ENCODE measurements around the gene CLEC20A.

The CLEC20A gene

GRCh38 chr1:178500091-178500770, 3.5 kb upstream of the CLEC20A start:
- no peak for DNase-seq (ENCODE audit: low read depth)

- DNase-seq (ENCODE audit: low read depth): no peak
These were observed 2.3 kb upstream of the CLEC20A start for GRCh38 chr1:178498896-178499675.

- DNase-seq (ENCODE audit: low read depth): no peak
These were observed 1.2 kb upstream of the CLEC20A start for GRCh38 chr1:178497903-178498478.

GRCh38 chr1:178495741-178496409, 889 bp downstream of the CLEC20A start:
- DNase-seq (ENCODE audit: low read depth): no peak

- no peak for DNase-seq (ENCODE audit: low read depth)
These were observed 1.6 kb downstream of the CLEC20A start for GRCh38 chr1:178495158-178495557.

GRCh38 chr1:178494569-178494971, 2.2 kb downstream of the CLEC20A start:
- no peak for DNase-seq (ENCODE audit: low read depth)

- no peak for DNase-seq (ENCODE audit: low read depth)
These were observed 3.4 kb downstream of the CLEC20A start for GRCh38 chr1:178493301-178493741.

GRCh38 chr1:178492341-178492740, 4.4 kb downstream of the CLEC20A start:
- no peak for DNase-seq (ENCODE audit: low read depth)

GRCh38 chr1:178491721-178492120, 5.0 kb downstream of the CLEC20A start:
- DNase-seq (ENCODE audit: low read depth): no peak

- no peak for DNase-seq (ENCODE audit: low read depth)
These were observed 5.8 kb downstream of the CLEC20A start for GRCh38 chr1:178490967-178491366.

- DNase-seq (ENCODE audit: low read depth): no peak
These were observed 6.6 kb downstream of the CLEC20A start for GRCh38 chr1:178490136-178490535.

GRCh38 chr1:178489399-178489798, 7.4 kb downstream of the CLEC20A start:
- DNase-seq (ENCODE audit: low read depth): no peak

GRCh38 chr1:178488393-178488792, 8.4 kb downstream of the CLEC20A start:
- DNase-seq (ENCODE audit: low read depth): no peak

- DNase-seq (ENCODE audit: low read depth): no peak
These were observed 9.6 kb downstream of the CLEC20A start for GRCh38 chr1:178487070-178487615.

GRCh38 chr1:178486100-178487069, 10.4 kb downstream of the CLEC20A start:
- no peak for DNase-seq (ENCODE audit: low read depth)

- DNase-seq (ENCODE audit: low read depth): no peak
These were observed 11.2 kb downstream of the CLEC20A start for GRCh38 chr1:178485541-178485981.

- DNase-seq (ENCODE audit: low read depth): no peak
These were observed 12.0 kb downstream of the CLEC20A start for GRCh38 chr1:178484698-178485225.

GRCh38 chr1:178483251-178483957, 13.4 kb downstream of the CLEC20A start:
- DNase-seq (ENCODE audit: low read depth): no peak

GRCh38 chr1:178477841-178478240, 18.9 kb downstream of the CLEC20A start:
- no peak for DNase-seq (ENCODE audit: low read depth)

GRCh38 chr1:178477373-178477772, 19.4 kb downstream of the CLEC20A start:
- DNase-seq (ENCODE audit: low read depth): no peak

Data from GM04504 (cell line).